K562 (cell line): Measurements from ENCODE around the gene KCNJ15. TPM values are rescaled to one million over a fixed set of nuclear protein-coding genes. Genes with fewer than 3 reads are reported as not detected.

Source experiments
- ARHGAP35 ChIP-seq: fragments of 450-650 bp; IDR thresholded peaks from 2 replicates; pipeline ENCODE4 v1.6.1; 2018; ENCODE audit not compliant: partially characterized antibody
- CHD1 ChIP-seq: fragments of 200-600 bp; sonication (generic); IDR thresholded peaks from one replicate; pipeline ENCODE4 v1.6.1; 2012; ENCODE audit warnings: mild to moderate bottlenecking, moderate library complexity, low read length, inconsistent platforms
- KAT2B ChIP-seq: IDR thresholded peaks from one replicate; pipeline ENCODE4 v1.6.1; 2012; ENCODE audit warnings: low read depth, mild to moderate bottlenecking, control low read depth, inconsistent platforms, low read length, moderate library complexity
- KAT7 ChIP-seq: sonication (generic); formaldehyde crosslinking; IDR thresholded peaks from 2 replicates; pipeline ENCODE4 v1.8.0; 2022; ENCODE audit warnings: missing genetic modification reagents, mild to moderate bottlenecking, borderline replicate concordance
- KAT8 ChIP-seq: fragments of 450-650 bp; IDR thresholded peaks from 2 replicates; pipeline ENCODE4 v1.6.1; 2016; ENCODE audit warnings: low read depth, mild to moderate bottlenecking
- KLF16 ChIP-seq: IDR thresholded peaks from 2 replicates; pipeline ENCODE4 v1.6.1; 2016; ENCODE audit warnings: antibody characterized with exemption
- MTA2 ChIP-seq: fragments of 450-650 bp; IDR thresholded peaks from 2 replicates; pipeline ENCODE4 v1.6.1; 2016; ENCODE audit warnings: low read depth
- NCOA4 ChIP-seq: fragments of 450-650 bp; IDR thresholded peaks from 2 replicates; pipeline ENCODE4 v1.6.1; 2018; ENCODE audit warnings: mild to moderate bottlenecking; ENCODE audit not compliant: partially characterized antibody
- NUFIP1 ChIP-seq: fragments of 450-650 bp; IDR thresholded peaks from 2 replicates; pipeline ENCODE4 v1.6.1; 2018; ENCODE audit not compliant: partially characterized antibody
- PATZ1 ChIP-seq: fragments of 250-450 bp; sonication (Bioruptor Pico); IDR thresholded peaks from 2 replicates; pipeline ENCODE4 v1.5.0; 2020; ENCODE audit warnings: mild to moderate bottlenecking, borderline replicate concordance
- PHB ChIP-seq: fragments of 250-450 bp; sonication (Bioruptor Pico); IDR thresholded peaks from 2 replicates; pipeline ENCODE4 v1.5.0; 2021
- PREB ChIP-seq: sonication (generic); formaldehyde crosslinking; IDR thresholded peaks from 2 replicates; pipeline ENCODE4 v1.8.1; 2023; ENCODE audit warnings: mild to moderate bottlenecking, missing genetic modification reagents
- RFX7 ChIP-seq: fragments of 250-450 bp; sonication (Bioruptor Pico); IDR thresholded peaks from 2 replicates; pipeline ENCODE4 v1.5.1; 2021; ENCODE audit warnings: mild to moderate bottlenecking
- SAFB ChIP-seq: fragments of 200-400 bp; formaldehyde crosslinking; IDR thresholded peaks from 2 replicates; pipeline ENCODE4 v1.6.1; 2017; ENCODE audit warnings: low read depth, low read length, borderline replicate concordance
- SRSF1 ChIP-seq: fragments of 200-400 bp; formaldehyde crosslinking; IDR thresholded peaks from 2 replicates; pipeline ENCODE4 v1.6.1; 2017; ENCODE audit warnings: mild to moderate bottlenecking, low read depth, low read length, moderate library complexity
- TFAM ChIP-seq: fragments of 250-450 bp; sonication (Bioruptor Pico); conservative IDR thresholded peaks from 2 replicates; pipeline ENCODE4 v1.5.0; 2021; ENCODE audit warnings: mild to moderate bottlenecking, moderate library complexity
- THRAP3 ChIP-seq: fragments of 450-650 bp; IDR thresholded peaks from 2 replicates; pipeline ENCODE4 v1.6.1; 2016; ENCODE audit warnings: mild to moderate bottlenecking, inconsistent platforms, borderline replicate concordance
- USF2 ChIP-seq: sonication (generic); formaldehyde crosslinking; IDR thresholded peaks from 2 replicates; pipeline ENCODE4 v1.5.0; 2020; ENCODE audit warnings: missing genetic modification reagents
- ZFX ChIP-seq: sonication (generic); formaldehyde crosslinking; IDR thresholded peaks from 2 replicates; pipeline ENCODE4 v1.8.0; 2022; ENCODE audit warnings: mild to moderate bottlenecking, missing genetic modification reagents, moderate library complexity
- ZNF134 ChIP-seq: fragments of 250-450 bp; sonication (Bioruptor Pico); conservative IDR thresholded peaks from 2 replicates; pipeline ENCODE4 v1.4.0; 2020
- ZNF174 ChIP-seq: fragments of 250-450 bp; sonication (Bioruptor Pico); IDR thresholded peaks from 2 replicates; pipeline ENCODE4 v1.4.0; 2020; ENCODE audit warnings: mild to moderate bottlenecking
- ZNF408 ChIP-seq: fragments of 250-450 bp; sonication (Bioruptor Pico); IDR thresholded peaks from 2 replicates; pipeline ENCODE4 v1.4.0; 2020; ENCODE audit warnings: low read depth, mild to moderate bottlenecking, moderate library complexity
- ZNF512 ChIP-seq: IDR thresholded peaks from 2 replicates; pipeline ENCODE4 v1.6.1; 2016; ENCODE audit warnings: missing genetic modification characterization, missing compliant biosample characterization
- ZNF764 ChIP-seq: fragments of 250-450 bp; sonication (Bioruptor Pico); IDR thresholded peaks from 2 replicates; pipeline ENCODE4 v1.4.0; 2020; ENCODE audit warnings: low read depth, mild to moderate bottlenecking, moderate library complexity
- polyA plus RNA-seq, 8 experiments: library from polyadenylated mRNA; depleted of rRNA in 4 of 8; stranded (reverse) in 5 of 8; unstranded in 3 of 8; fragments of >200 nt; fragmentation: Nextera tagmentation in 2 of 8; fragmentation: Illumina TruSeq in 1 of 8; extraction: Ambion mirVana in 2 of 8; extraction: Trizol in 1 of 8; gene quantifications; 2 replicates each; pipeline versions ENCODE4 v1.2.1 to v1.2.3, GENCODE V29; 2011 to 2014; ENCODE audit warnings: inconsistent platforms in 1 of 8, missing spikeins in 1 of 8
- total RNA-seq, 7 experiments: library from RNA; depleted of rRNA in 6 of 7; stranded (reverse); fragments of >200 nt in 6 of 7; fragmentation: Illumina TruSeq in 2 of 7; extraction: Trizol in 2 of 7; gene quantifications; 2 replicates each; pipeline versions ENCODE4 v1.2.1 to v1.2.3, GENCODE V29; 2011 to 2021; ENCODE audit warnings: low replicate concordance in 1 of 7
- TF ChIP-seq, protein P1 (sequence below), 2 experiments: fragments of 450-650 bp in 1 of 2; sonication (generic) in 1 of 2; formaldehyde crosslinking in 1 of 2; IDR thresholded peaks in 1 of 2; conservative IDR thresholded peaks in 1 of 2; 2 replicates each; pipeline versions ENCODE4 v1.6.1 to v1.8.1; 2016 to 2023; ENCODE audit warnings: mild to moderate bottlenecking in 2 of 2, moderate library complexity in 2 of 2, inconsistent platforms in 1 of 2, missing genetic modification reagents in 1 of 2

Gene KCNJ15
- total and polyA plus RNA-seq, 9 of the 15 experiments (the other 6 are each of a cell fraction or from before 2014, with no cell fraction given), result 0.20 to 3.0 (median 0.72) TPM; not detected in 1

- TF ChIP-seq RFX7 (no peak), USF2 (CRISPR knock-in tag) (no peak), CHD1 (no peak), NUFIP1 (no peak), ZFX (peak; percentile 49; the same call in 1 of the 2 replicates), SRSF1 (no peak), ZNF174 (CRISPR knock-in tag) (no peak), PATZ1 (no peak), MTA2 (peak; percentile 71), KAT2B (no peak), KLF16 (no peak), KAT8 (no peak), PHB (no peak), THRAP3 (no peak), SAFB (no peak), ZNF134 (CRISPR knock-in tag) (no peak), ZNF764 (CRISPR knock-in tag) (no peak), ZNF408 (no peak), TFAM (CRISPR knock-in tag) (no peak), ZNF512 (tag) (no peak), ARHGAP35 (no peak), NCOA4 (no peak), PREB (no peak), KAT7 (CRISPR knock-in tag) (no peak)
- TF ChIP-seq, protein P1, sequence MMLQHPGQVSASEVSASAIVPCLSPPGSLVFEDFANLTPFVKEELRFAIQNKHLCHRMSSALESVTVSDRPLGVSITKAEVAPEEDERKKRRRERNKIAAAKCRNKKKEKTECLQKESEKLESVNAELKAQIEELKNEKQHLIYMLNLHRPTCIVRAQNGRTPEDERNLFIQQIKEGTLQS (IDR thresholded peaks at IDR 0.05), result no peak
- TF ChIP-seq, protein P1 (CRISPR knock-in tag; conservative IDR thresholded peaks at IDR 0.05), result no peak
Measured at GRCh38 chr21:38220270-38220737, 36.5 kb upstream of the KCNJ15 start (continued).
